LNCaP clone FGC (cell line): ENCODE data around the gene DDC.

Experiments
- DNase-seq: peaks from one replicate; pipeline ENCODE4 v3.0.0-alpha.2; 2011; ENCODE audit warnings: low read depth
- H3K4me3 ChIP-seq: 2 replicates; pipeline ENCODE4 v1.5.1; 2011; ENCODE audit warnings: mild to moderate bottlenecking, low read depth, low read length, control low read depth
- CTCF ChIP-seq: IDR thresholded peaks from 2 replicates; pipeline ENCODE4 v1.5.1; 2012; ENCODE audit warnings: mild to moderate bottlenecking; ENCODE audit not compliant: control insufficient read depth, insufficient read depth; ENCODE audit errors: extremely low read depth

Gene DDC

GRCh38 chr7:50456371-50457123, 108.7 kb downstream of the DDC start:
- no peak for DNase-seq
- no peak overlapping the region for H3K4me3 ChIP-seq
- no peak for TF ChIP-seq CTCF

- no peak overlapping the region for H3K4me3 ChIP-seq
- DNase-seq = no peak
- TF ChIP-seq CTCF = no peak
Measured at GRCh38 chr7:50455658-50456057, 109.5 kb downstream of the DDC start.

GRCh38 chr7:50454968-50455367, 110.2 kb downstream of the DDC start:
- H3K4me3 ChIP-seq = no peak overlapping the region
- no peak for DNase-seq
- no peak for TF ChIP-seq CTCF

- DNase-seq = no peak
- peak overlapping the region; percentile 77 for H3K4me3 ChIP-seq
- no peak for TF ChIP-seq CTCF
Measured at GRCh38 chr7:50450590-50451032, 114.6 kb downstream of the DDC start.

- TF ChIP-seq CTCF = no peak
- peak; percentile 60 for DNase-seq
- peak within 1 kb of the TSS; percentile 77 for H3K4me3 ChIP-seq
Measured at GRCh38 chr7:50449881-50450589, 115.2 kb downstream of the DDC start, which contains the start of gene FIGNL1. TSS of gene FIGNL1 (minus strand) at chr7:50450350. CDS start at chr7:50447287, 3,063 bp downstream.

- no peak for TF ChIP-seq CTCF
- H3K4me3 ChIP-seq = peak overlapping the region; percentile 77
- DNase-seq = no peak
Measured at GRCh38 chr7:50449501-50449880, 115.7 kb downstream of the DDC start.

- no peak for TF ChIP-seq CTCF
- no peak for DNase-seq
- peak overlapping the region; percentile 77 for H3K4me3 ChIP-seq
Measured at GRCh38 chr7:50448823-50449222, 116.4 kb downstream of the DDC start.
